ENCODE data around the gene GRAMD1A.

Gene GRAMD1A

DNA sequence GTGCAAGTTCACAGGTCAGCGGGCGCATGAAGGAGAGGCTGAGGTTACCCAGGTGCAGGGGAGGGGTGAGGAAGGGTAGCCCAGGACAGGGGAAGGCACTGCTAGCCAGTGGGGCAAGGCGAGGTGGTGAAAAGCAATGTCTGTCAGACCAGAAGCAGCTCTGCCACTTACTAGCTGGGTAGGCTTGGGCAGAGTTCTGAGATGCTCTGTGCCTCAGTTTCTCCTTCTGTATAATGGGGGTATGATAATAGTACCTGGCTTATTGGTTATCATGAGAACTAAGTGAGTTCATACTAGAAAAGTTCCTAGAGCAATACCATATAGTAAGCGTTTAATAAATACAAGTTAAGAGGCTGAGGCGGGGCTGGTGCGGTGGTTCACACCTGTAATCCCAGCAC is 15.8 kb downstream of the GRAMD1A start:
- TF ChIP-seq, protein P1, sequence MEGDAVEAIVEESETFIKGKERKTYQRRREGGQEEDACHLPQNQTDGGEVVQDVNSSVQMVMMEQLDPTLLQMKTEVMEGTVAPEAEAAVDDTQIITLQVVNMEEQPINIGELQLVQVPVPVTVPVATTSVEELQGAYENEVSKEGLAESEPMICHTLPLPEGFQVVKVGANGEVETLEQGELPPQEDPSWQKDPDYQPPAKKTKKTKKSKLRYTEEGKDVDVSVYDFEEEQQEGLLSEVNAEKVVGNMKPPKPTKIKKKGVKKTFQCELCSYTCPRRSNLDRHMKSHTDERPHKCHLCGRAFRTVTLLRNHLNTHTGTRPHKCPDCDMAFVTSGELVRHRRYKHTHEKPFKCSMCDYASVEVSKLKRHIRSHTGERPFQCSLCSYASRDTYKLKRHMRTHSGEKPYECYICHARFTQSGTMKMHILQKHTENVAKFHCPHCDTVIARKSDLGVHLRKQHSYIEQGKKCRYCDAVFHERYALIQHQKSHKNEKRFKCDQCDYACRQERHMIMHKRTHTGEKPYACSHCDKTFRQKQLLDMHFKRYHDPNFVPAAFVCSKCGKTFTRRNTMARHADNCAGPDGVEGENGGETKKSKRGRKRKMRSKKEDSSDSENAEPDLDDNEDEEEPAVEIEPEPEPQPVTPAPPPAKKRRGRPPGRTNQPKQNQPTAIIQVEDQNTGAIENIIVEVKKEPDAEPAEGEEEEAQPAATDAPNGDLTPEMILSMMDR (IDR thresholded peaks at IDR 0.05): no peak
- Histone ChIP-seq H3K27ac (no peak overlapping the region), H3K4me1 (ENCODE audit: control insufficient read depth in 1 of 2, insufficient read depth in 1 of 2, low read depth in 1 of 2, low read length in 1 of 2) (peaks cover 41 to 42% of the 10 kb centered on the region in 2 experiments), H3K9me3 (no peaks in the 10 kb centered on the region), H3K36me3 (peaks cover 98% of the 10 kb centered on the region), H3K4me3 (ENCODE audit: low read depth in 1 of 2, low read length in 1 of 2) (no peak overlapping the region), H3K27me3 (no peaks in the 10 kb centered on the region)

DNA sequence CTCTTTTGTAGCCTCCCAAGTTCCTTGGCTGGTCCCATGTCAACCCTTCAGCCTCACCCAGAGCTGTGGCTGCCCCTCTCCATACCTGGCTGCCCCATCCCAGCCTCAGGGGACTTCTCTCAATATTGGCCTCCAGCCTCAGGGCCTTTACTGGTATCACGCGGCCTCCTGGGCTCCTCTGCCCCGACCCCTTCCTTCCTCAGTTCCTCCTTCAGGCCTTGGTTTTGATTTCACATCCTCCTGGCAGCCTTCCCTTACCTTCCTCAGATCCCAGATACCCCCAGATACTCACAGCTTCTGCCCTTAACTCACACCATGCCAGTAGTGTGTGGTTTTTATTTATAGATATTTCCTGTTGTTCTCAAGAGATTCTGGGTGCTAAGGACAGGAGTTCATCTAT is 17.4 kb downstream of the GRAMD1A start:
- H3K27ac ChIP-seq: peak overlapping the region; percentile 4
- TF ChIP-seq, protein P1 (IDR thresholded peaks at IDR 0.05): no peak
- peaks cover 99% of the 10 kb centered on the region for H3K36me3 ChIP-seq
- no peaks in the 10 kb centered on the region for H3K27me3 ChIP-seq
- no peaks in the 10 kb centered on the region for H3K9me3 ChIP-seq
- H3K4me1 ChIP-seq (ENCODE audit: control insufficient read depth in 1 of 2, insufficient read depth in 1 of 2, low read depth in 1 of 2, low read length in 1 of 2): peaks cover 27 to 32% of the 10 kb centered on the region in 2 experiments
- no peak overlapping the region for H3K4me3 ChIP-seq (ENCODE audit: low read depth in 1 of 2, low read length in 1 of 2)

DNA sequence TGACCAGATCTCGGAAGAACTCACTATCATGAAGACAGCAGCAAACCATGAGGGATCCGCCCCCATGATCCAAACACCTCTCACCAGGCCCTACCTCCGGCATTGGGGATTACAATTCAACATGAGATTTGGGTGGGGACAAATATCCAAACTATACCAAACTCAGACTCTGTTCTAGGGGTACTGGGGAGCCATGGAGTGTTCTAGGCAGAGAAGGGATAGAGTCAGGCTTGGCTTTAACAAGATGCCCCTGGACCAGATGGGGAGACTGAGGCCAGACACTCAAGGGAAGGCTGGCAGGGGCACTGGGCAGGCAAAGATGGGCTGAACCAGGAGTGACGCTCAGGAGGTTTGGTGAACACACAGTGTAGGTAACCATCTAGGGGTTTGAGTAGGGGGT is 18.3 kb downstream of the GRAMD1A start:
- Histone ChIP-seq H3K27ac (no peak overlapping the region), H3K4me1 (ENCODE audit: control insufficient read depth in 1 of 2, insufficient read depth in 1 of 2, low read depth in 1 of 2, low read length in 1 of 2) (peaks cover 27 to 30% of the 10 kb centered on the region in 2 experiments), H3K4me3 (ENCODE audit: low read depth in 1 of 2, low read length in 1 of 2) (no peak overlapping the region), H3K9me3 (no peaks in the 10 kb centered on the region), H3K27me3 (no peaks in the 10 kb centered on the region), H3K36me3 (peaks cover 99% of the 10 kb centered on the region)
- TF ChIP-seq, protein P1 (IDR thresholded peaks at IDR 0.05): no peak

DNA sequence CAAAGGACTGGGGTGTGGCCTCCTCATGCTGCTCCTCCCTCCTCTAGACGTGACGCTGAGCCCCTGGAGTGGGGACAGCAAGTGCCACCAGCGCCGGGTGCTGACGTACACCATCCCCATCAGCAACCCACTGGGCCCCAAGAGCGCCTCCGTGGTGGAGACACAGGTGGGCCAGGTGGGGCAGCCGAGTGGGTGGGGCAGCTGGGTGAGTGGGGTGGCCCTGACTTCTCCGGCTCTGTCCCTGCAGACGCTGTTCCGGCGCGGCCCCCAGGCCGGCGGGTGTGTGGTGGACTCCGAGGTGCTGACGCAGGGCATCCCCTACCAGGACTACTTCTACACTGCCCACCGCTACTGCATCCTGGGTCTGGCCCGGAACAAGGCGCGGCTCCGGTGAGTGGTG is 19.0 kb downstream of the GRAMD1A start:
- TF ChIP-seq, protein P1 (IDR thresholded peaks at IDR 0.05): no peak
- Histone ChIP-seq H3K27ac (no peak overlapping the region), H3K27me3 (no peaks in the 10 kb centered on the region), H3K4me3 (ENCODE audit: low read depth in 1 of 2, low read length in 1 of 2) (no peak overlapping the region), H3K9me3 (no peaks in the 10 kb centered on the region), H3K4me1 (ENCODE audit: control insufficient read depth in 1 of 2, insufficient read depth in 1 of 2, low read depth in 1 of 2, low read length in 1 of 2) (peaks cover 20 to 23% of the 10 kb centered on the region in 2 experiments), H3K36me3 (peaks cover 99% of the 10 kb centered on the region)

DNA sequence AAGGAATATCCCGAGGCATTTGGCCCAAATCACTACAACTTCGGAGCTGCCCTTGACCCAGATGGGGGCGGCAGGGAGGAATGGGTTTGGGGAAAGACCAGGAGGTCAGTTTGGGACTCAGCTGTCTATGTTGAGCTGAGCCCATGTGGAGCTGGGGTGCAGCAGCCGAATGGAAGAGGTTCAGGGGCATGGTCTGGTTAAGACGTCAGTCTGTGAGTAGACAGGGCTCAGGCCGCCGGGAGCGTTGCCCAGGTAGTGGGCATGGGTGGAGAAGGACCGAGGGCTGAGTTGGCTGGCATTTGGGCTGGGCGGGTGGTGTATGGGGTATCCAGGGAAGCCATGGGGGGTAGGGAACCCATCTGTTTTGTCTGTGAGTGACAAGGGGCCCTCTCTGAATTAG is 20.9 kb downstream of the GRAMD1A start:
- H3K36me3 ChIP-seq: peaks cover 100% of the 10 kb centered on the region
- TF ChIP-seq, protein P1 (IDR thresholded peaks at IDR 0.05): no peak
- H3K4me1 ChIP-seq (ENCODE audit: control insufficient read depth in 1 of 2, insufficient read depth in 1 of 2, low read depth in 1 of 2, low read length in 1 of 2): peaks cover 11 to 12% of the 10 kb centered on the region in 2 experiments

DNA sequence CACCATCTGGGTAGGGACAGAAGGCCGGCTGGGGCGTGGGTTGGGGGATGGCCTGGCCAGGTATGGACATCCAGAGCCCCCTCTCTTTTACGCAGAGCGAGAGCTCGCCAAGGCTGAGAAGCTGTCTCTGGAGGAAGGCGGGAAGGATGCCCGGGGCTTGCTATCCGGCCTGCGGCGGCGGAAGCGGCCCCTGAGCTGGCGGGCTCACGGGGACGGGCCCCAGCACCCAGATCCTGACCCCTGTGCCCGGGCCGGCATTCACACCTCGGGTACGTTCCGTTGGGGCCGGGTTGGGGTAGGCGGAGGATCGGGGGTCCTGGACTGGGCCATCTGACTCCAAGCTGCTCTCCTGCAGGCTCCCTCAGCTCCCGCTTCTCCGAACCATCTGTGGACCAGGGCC is 21.5 kb downstream of the GRAMD1A start:
- no peaks in the 10 kb centered on the region for H3K27me3 ChIP-seq
- H3K9me3 ChIP-seq: no peaks in the 10 kb centered on the region
- no peak overlapping the region for H3K27ac ChIP-seq
- H3K4me3 ChIP-seq (ENCODE audit: low read depth in 1 of 2, low read length in 1 of 2): no peak overlapping the region
- TF ChIP-seq, protein P1 (IDR thresholded peaks at IDR 0.05): no peak
- H3K36me3 ChIP-seq: peaks cover 100% of the 10 kb centered on the region
- peaks cover 11 to 12% of the 10 kb centered on the region in 2 experiments for H3K4me1 ChIP-seq (ENCODE audit: control insufficient read depth in 1 of 2, insufficient read depth in 1 of 2, low read depth in 1 of 2, low read length in 1 of 2)

More for the DNA sequence above, 20.9 kb downstream of the GRAMD1A start:
- H3K27me3 ChIP-seq: no peaks in the 10 kb centered on the region
- no peaks in the 10 kb centered on the region for H3K9me3 ChIP-seq
- no peak overlapping the region for H3K4me3 ChIP-seq (ENCODE audit: low read depth in 1 of 2, low read length in 1 of 2)
- no peak overlapping the region for H3K27ac ChIP-seq
